Stomach (tissue), 9 donors: ENCODE measurements around the gene UPP2. TPM values are rescaled to one million over a fixed set of nuclear protein-coding genes. Genes with fewer than 3 reads are reported as not detected.

Source experiments
- DNase-seq, 2 donors: peaks; one replicate each; pipeline versions ENCODE4 v3.0.0 to v3.0.0-alpha.2; 2013 to 2019
- H3K27ac ChIP-seq, 5 donors: fragments of 200-600 bp in 4 of 5; sonication (generic) in 4 of 5; one replicate each; pipeline ENCODE4 v1.5.1; 2013 to 2019; ENCODE audit warnings: mild to moderate bottlenecking in 1 of 5, moderate library complexity in 1 of 5
- H3K27me3 ChIP-seq, 3 donors: fragments of 200-600 bp; sonication (generic); one replicate each; pipeline ENCODE4 v1.5.1; 2017 to 2019; ENCODE audit warnings: mixed run types in 1 of 3
- H3K36me3 ChIP-seq, 4 donors: fragments of 200-600 bp; sonication (generic); 1 replicate in 3 of 4; 2 replicates in 1 of 4; pipeline ENCODE4 v1.5.1; 2016 to 2019
- H3K4me1 ChIP-seq, 4 donors: fragments of 200-600 bp; sonication (generic); one replicate each; pipeline ENCODE4 v1.5.1; 2016 to 2019
- H3K4me3 ChIP-seq, 4 donors: fragments of 200-600 bp; sonication (generic) in 3 of 4; one replicate each; pipeline ENCODE4 v1.5.1; 2016 to 2019; ENCODE audit warnings: mild to moderate bottlenecking in 1 of 4
- H3K9me3 ChIP-seq, 4 donors: fragments of 200-600 bp; sonication (generic); one replicate each; pipeline ENCODE4 v1.5.1; 2016 to 2019
- CTCF ChIP-seq, 7 experiments: fragments of 450-650 bp in 4 of 7; fragments of 200-600 bp in 3 of 7; sonication (generic) in 3 of 7; IDR thresholded peaks; one replicate each; pipeline ENCODE4 v1.5.1; 2016 to 2019; ENCODE audit warnings: antibody characterized with exemption in 7 of 7, control low read depth in 2 of 7, mild to moderate bottlenecking in 1 of 7
- EP300 ChIP-seq: sonication (generic); formaldehyde crosslinking; IDR thresholded peaks from one replicate; pipeline ENCODE4 v1.6.1; 2017; ENCODE audit warnings: antibody characterized with exemption
- POLR2A ChIP-seq, 4 donors: fragments of 450-650 bp; IDR thresholded peaks; one replicate each; pipeline ENCODE4 v1.6.1; 2016; ENCODE audit warnings: antibody characterized with exemption in 4 of 4, control low read depth in 2 of 4, mild to moderate bottlenecking in 1 of 4, moderate library complexity in 1 of 4
- POLR2AphosphoS5 ChIP-seq, 3 donors: sonication (generic); formaldehyde crosslinking; IDR thresholded peaks; one replicate each; pipeline ENCODE4 v1.6.1; 2016; ENCODE audit warnings: antibody characterized with exemption in 3 of 3
- WGBS, 5 donors: extraction: QIAGEN DNeasy Blood & Tissue Kit in 3 of 5; methylation state at CpG; one replicate each; pipeline versions ENCODE4 v1.1.5 to v1.1.7; 2013 to 2018; 5-methylcytosine and 5-hydroxymethylcytosine counted together
- intact Hi-C: fragments of 100-400 bp; cut with DNase I; formaldehyde crosslinking; loops from one replicate; pipeline ENCODE4 v1.15.1; 2023; ENCODE audit warnings: low total_unique reads
- polyA plus RNA-seq, 3 donors: library from polyadenylated mRNA; stranded (reverse); fragments of 200-250 nt; gene quantifications; one replicate each; pipeline ENCODE4 v1.2.3, GENCODE V29; 2013
- total RNA-seq, 5 donors: library from RNA; depleted of rRNA; stranded (reverse); fragments of >200 nt; gene quantifications; one replicate each; pipeline versions ENCODE4 v1.1.0 to v1.2.3, GENCODE V29; 2014 to 2016
- donor health status: healthy with polysubstance abuse.
- donor health status: Bipolar disorder and iron deficiency.
- donor health status: healthy.

Gene UPP2
- total and polyA plus RNA-seq, 8 donors: not detected

DNA sequence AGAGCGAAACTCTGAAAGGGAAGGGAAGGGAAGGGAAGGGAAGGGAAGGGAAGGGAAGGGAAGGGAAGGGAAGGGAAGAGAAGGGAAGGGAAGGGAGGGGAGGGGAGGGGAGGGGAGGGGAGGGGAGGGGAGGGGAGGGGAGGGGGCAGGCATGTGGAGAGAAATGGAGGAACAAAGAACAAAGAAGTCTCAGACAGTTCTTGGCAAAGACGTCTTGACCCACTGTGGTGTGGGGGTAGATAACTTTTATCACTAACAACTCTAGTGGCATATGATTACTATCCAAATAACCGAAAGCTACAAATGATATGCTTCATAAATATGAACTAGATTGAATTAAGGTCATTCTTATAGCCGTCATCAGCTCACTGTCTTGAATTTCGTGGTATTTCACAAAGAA is 3.2 kb downstream of the UPP2 start:
- no peaks in the 10 kb centered on the region for H3K9me3 ChIP-seq
- no peak overlapping the region for H3K27ac ChIP-seq
- H3K4me1 ChIP-seq: no peaks in the 10 kb centered on the region
- intact Hi-C loops: no loop called here
- no peaks in the 10 kb centered on the region for H3K36me3 ChIP-seq
- H3K27me3 ChIP-seq: no peaks in the 10 kb centered on the region
- H3K4me3 ChIP-seq: no peak overlapping the region
- TF ChIP-seq POLR2AphosphoS5 (IDR thresholded peaks at IDR 0.05) (no peak), POLR2A (IDR thresholded peaks at IDR 0.05) (no peak), CTCF (IDR thresholded peaks at IDR 0.05) (no peak)
- DNase-seq: no peak
- WGBS, 5 donors: 30 to 61% (median 53%) methylated on average over 4 to 5 of the region's 5 CpGs

GRCh38 chr2:158112992-158113391 is 11.3 kb downstream of the UPP2 start:
- 77 to 86% (median 83%) methylated on average over 4 of the region's 4 CpGs for WGBS, 5 donors
- TF ChIP-seq CTCF (IDR thresholded peaks at IDR 0.05) (no peak), EP300 (no peak), POLR2A (IDR thresholded peaks at IDR 0.05) (no peak), POLR2AphosphoS5 (IDR thresholded peaks at IDR 0.05) (no peak)

DNA sequence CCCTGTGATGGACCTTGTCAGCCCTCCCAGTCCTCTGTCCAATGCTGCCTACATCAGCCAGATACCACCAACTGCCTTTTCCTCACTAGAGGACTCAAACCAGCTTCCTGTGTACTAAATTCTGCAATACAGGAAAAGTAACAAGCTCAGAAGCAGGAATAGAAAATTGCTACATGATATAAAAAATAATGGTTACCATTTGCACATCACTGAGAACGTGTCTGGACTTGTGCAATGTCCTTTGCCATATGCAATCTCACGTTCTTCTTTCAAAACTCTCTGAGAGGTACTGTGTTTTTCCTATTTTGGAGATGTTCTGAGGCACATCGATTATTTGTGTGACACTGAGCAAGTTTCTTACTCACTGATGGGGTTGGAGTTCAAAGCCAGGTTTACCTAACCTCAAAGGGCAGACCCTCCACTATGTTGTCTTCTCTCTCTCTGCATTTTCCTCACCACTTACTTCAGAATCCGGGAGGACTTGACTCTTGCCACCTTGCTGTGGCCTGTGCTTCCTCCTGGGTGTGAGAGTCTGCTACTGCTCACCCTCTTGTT is 12.1 kb downstream of the UPP2 start:
- intact Hi-C loops: no loop called here
- TF ChIP-seq EP300 (no peak), CTCF (IDR thresholded peaks at IDR 0.05) (no peak), POLR2A (IDR thresholded peaks at IDR 0.05) (no peak), POLR2AphosphoS5 (IDR thresholded peaks at IDR 0.05) (no peak)
- no peak for DNase-seq
- no peak overlapping the region for H3K4me3 ChIP-seq
- H3K9me3 ChIP-seq: no peaks in the 10 kb centered on the region
- no peaks in the 10 kb centered on the region for H3K27me3 ChIP-seq
- 69 to 86% (median 78%) methylated on average over 4 of the region's 4 CpGs for WGBS, 5 donors
- H3K27ac ChIP-seq: no peak overlapping the region
- no peaks in the 10 kb centered on the region for H3K4me1 ChIP-seq
- no peaks in the 10 kb centered on the region for H3K36me3 ChIP-seq

More at GRCh38 chr2:158112992-158113391, 11.3 kb downstream of the UPP2 start:
- Histone ChIP-seq H3K4me3 (no peak overlapping the region), H3K27ac (no peak overlapping the region), H3K36me3 (no peaks in the 10 kb centered on the region), H3K9me3 (no peaks in the 10 kb centered on the region), H3K4me1 (no peaks in the 10 kb centered on the region), H3K27me3 (no peaks in the 10 kb centered on the region)
- no peak for DNase-seq
- intact Hi-C loops: no loop called here

DNA sequence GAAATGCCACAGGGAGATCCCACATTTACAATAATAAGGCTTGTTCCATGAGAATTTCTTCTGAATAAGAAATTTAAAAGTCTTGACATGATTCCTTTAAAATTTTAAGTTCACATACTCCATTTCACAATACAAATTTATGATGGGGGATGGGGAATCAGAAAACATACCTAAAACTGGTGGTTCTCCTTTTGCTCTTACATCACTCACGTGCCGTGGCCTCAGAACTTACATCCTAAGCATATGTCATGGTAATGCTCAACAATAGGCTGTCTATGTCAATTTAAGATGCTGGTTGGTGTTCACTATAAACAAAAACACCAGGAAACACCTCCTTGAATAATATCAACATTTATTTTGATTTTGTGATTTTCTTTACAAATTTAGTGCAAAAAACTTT is 12.8 kb downstream of the UPP2 start:
- TF ChIP-seq POLR2AphosphoS5 (IDR thresholded peaks at IDR 0.05) (no peak), EP300 (no peak), CTCF (IDR thresholded peaks at IDR 0.05) (no peak)
- intact Hi-C loops: no loop called here
- Histone ChIP-seq H3K27me3 (no peaks in the 10 kb centered on the region), H3K4me1 (no peaks in the 10 kb centered on the region), H3K9me3 (no peaks in the 10 kb centered on the region), H3K27ac (no peak overlapping the region), H3K4me3 (no peak overlapping the region), H3K36me3 (no peaks in the 10 kb centered on the region)
- WGBS, 5 donors: 39 to 87% (median 66%) methylated on average over 2 of the region's 2 CpGs
- no peak for DNase-seq
